Measurements from ENCODE around the gene SKIL.
"Not testable (repeated sequence)": the region's sequence is repeated elsewhere in the genome, so short reads cannot be mapped to it uniquely, and the experiment has no call there.

The SKIL gene, protein sequence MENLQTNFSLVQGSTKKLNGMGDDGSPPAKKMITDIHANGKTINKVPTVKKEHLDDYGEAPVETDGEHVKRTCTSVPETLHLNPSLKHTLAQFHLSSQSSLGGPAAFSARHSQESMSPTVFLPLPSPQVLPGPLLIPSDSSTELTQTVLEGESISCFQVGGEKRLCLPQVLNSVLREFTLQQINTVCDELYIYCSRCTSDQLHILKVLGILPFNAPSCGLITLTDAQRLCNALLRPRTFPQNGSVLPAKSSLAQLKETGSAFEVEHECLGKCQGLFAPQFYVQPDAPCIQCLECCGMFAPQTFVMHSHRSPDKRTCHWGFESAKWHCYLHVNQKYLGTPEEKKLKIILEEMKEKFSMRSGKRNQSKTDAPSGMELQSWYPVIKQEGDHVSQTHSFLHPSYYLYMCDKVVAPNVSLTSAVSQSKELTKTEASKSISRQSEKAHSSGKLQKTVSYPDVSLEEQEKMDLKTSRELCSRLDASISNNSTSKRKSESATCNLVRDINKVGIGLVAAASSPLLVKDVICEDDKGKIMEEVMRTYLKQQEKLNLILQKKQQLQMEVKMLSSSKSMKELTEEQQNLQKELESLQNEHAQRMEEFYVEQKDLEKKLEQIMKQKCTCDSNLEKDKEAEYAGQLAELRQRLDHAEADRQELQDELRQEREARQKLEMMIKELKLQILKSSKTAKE

DNA sequence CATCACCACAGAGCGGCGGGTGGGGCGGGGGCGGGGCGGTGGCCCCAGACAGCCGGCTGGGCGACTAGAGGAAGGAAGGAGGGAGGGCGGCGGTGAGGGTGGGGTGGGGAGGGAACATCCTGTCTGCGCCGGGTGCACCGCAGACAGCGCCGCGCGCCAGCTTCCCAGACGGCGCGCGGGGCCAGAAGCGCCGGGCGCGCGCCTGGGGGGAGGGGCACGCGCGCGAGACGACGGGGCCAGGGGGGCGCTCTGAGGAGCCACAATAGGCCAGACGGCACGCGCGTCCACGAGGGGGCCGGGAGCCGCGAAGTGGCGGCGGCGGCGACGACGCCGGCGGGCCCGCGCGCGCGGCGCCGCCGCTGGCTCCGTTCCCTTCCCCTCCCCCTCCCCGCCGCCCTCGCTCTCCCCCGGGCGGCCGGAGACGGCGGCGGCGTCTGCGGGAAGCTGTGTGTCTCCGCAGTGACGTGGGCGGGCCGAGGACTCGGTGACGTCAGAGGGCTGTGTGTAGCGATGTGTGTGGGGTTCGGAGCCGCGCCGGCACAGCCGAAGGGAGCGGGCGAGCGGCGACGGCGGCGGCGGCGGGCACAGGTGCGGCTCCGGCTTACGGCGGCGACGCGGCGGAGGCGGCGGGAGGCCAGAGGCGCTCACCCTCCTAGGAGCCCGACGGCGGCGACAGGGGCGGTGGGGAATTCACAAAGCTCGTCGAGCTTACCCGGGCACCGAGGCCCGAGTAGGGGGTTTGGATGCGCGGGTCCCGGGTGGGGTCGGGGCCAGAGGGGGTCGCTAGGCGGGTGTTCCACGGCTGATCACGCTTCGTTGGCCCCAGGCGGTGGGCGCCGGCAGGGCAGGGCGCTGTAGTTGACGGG is at the start of gene SKIL:
TSS of gene SKIL (plus strand) at position 540 of the 866 bp plus-strand sequence. CDS start 2,617 bp downstream, outside the sequence.
- DNase-seq = peak; percentile 90 to 92

DNA sequence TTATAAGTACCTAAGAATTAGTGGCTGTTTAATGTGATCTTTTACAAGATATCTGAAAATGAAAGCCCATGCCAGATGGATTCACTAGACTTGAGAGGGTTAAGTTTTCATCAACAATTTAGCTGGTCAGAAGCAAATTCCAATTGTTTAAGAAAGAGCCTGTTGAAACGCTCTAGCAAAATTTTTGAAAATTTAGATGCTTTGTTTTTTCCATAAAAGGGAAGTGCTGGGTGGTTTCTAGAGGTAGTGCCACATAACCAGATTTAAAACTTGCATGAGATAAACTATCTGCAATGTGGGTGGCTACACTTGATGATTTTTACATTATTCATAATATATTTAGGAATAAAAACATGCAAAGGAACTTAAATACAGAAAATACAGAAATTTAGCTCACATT is 48.5 kb upstream of the SKIL start:
- no peak for DNase-seq

DNA sequence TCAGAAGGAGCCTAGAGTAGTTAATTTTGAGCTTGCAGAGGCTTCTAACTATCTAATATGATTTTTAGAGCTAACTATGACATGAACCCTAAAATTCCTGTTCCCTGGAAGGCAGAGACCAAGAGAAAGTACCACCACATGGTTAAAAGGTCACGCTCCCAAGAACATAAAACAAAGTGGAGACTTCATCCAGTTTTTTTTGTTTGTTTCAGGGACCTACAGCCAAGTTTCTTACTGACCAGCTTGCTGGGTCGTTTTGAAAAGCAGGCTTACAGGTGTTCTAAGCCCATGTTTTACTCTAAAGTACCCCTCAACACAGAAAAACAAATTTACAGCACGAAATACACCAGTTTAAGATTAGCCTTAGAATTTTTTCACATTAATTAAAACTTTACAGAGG is 39.6 kb upstream of the SKIL start:
- no peak for DNase-seq

DNA sequence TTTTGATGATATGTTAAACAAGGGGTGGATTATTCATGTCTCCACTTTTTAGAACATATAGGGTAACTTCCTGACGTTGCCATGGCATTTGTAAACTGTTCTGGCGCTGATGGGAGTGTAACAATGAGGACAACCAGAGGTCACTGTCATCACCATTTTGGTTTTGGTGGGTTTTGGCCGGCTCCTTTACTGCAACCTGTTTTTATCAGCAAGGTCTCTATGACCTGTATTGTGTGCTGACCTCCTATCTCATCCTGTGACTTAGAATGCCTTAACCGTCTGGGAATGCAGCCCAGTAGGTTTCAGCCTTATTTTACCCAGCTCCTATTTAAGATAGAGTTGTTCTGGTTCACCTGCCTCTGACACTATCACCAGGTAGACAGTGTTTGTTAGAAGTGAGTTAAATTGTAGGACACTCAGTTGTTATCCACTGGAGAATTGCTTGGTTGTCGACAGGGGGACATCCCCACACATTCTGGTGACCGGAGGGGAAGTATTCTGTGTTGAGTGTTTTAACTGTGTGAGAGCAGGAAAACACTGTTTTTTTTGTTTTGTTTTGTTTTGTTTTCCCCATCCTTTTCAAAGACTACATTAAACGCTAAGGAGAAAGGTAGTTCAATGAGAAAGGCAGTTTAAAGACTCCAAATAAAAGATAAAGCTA is 36.9 kb upstream of the SKIL start:
- DNase-seq = no peak

DNA sequence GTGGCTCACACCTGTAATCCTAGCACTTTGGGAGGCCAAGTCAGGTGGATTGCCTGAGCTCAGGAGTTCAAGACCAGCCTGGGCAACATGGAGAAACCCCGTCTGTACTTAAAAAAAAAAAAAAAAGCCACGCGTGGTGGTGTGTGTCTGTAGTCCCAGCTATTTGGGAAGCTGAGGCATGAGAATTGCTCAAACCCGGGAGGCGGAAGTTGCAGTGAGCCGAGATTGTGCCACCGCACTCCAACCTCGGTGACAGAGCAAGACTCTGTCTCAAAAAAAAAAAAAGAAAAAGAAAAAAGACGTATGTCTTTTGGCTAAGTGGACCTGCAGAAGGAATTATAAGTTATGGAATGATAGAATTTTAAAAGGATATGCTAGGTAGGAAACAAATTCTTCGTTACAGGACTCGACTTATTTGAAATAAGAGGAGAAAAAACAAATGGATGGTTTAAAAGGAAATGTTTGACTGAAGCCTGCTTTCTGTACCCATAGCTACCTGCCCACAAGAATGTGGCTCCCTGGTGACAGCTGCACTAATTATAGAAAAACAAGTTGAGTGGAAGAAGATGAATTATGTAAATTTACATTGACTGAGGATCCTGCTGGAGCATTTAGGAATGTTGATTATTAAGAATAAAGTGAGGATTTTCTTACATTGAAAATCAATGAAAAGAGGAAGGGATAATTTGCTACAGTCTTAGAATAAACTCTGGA is 36.0 kb upstream of the SKIL start:
- no peak for DNase-seq

DNA sequence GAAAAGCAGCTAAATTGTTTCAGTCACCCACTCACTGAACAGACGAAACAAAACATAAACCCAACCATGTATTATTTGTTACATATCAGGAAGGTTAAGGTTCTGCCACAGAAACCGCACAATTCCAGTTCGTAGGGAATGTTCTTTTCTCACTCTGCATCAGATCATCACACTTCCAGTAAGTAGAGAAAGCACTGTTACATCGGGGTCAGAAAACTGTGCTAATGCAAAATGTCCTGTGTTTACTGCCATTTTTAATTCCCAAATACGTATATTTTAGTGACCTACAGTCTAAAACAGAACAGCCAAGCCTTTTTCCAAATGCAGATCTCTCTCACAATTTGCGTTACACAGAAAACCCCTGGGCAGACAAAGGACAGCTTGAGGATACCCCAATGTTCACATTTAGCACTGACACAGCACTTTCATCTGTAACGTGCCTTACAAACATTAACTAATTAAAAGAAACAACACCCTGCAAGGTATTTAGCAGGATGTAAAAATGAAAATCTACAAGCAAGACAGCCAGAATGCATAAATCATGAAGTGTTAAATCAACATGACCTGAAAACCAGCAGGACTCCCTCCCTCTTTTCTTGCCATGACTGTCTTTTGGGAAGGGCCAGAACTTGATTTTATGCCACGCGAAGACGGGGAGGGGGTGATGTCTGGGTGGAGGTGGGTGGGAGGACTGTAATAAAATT is 34.8 kb upstream of the SKIL start:
- no peak for DNase-seq

DNA sequence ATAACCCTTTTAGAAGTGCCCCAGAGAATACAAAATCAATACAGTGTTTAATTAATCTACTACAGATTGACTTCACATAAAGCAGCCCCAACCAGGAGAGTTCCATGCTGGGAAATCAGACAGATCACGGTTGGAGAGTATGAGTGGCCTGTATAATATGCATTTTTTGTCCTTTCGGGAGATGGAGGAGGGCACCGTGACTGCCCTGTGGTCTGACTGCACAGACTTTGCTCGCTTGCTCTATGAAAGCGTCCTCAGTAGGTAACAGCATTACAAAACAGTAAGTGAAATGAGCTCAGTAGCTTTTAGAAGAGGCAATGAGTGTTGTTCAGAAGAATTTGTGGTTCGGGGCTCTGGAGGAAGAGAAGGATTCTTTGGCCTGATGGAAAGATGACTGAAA is 34.2 kb upstream of the SKIL start:
- no peak for DNase-seq

DNA sequence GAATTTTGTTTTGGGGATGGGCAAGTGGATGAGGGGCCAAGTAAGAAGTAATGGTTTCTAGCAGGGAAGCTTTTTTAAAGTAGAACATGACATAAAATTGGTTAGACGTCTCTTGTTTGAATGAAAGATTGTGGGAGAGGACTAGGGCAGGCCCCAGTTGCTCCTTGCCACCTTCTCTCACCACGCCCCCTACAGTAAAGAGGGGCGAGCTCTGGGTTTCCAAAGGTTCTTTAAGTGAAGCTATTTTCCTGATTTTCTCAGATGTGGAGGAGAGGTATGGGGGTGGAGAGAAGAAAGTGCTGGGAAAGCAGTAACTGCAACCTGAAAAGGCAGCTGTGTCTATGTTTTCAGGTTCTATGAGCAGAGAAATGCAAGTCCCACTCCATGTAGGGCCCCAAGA is 32.6 kb upstream of the SKIL start:
- no peak for DNase-seq

DNA sequence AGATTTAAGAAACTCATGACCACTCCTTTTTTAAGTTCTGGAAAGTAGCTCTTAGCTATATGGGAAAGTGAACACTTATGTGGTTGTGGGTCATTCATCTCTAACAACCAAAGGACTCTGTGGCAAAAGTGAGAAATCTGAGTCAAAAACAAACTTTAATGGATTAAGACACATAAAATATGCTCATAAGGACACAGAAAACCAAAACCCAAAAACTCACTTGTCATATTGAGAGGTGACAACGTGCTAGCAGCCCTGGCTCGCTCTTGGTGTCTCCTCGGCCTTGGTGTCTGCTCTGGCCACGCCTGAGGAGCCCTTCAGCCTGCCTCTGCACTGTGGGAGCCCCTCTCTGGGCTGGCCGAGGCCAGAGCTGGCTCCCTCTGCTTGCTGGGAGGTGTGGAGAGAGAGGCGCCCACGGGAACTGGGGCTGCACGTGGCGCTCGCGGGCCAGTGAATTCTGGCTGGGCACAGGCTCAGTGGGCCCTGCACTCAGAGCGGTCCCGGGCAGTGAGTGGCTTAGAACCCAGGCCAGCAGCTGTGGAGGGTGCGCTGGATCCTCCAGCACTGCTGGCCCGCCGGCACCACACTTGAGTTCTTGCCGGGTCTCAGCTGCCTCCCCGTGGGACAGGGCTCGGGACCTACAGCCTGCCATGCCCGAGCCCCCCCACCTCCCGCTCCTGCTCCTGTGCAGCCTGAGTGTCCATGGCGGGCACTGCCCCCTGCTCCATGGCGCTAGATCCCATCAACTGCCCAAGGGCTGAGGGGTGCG is 30.3 kb upstream of the SKIL start:
- DNase-seq = no peak

DNA sequence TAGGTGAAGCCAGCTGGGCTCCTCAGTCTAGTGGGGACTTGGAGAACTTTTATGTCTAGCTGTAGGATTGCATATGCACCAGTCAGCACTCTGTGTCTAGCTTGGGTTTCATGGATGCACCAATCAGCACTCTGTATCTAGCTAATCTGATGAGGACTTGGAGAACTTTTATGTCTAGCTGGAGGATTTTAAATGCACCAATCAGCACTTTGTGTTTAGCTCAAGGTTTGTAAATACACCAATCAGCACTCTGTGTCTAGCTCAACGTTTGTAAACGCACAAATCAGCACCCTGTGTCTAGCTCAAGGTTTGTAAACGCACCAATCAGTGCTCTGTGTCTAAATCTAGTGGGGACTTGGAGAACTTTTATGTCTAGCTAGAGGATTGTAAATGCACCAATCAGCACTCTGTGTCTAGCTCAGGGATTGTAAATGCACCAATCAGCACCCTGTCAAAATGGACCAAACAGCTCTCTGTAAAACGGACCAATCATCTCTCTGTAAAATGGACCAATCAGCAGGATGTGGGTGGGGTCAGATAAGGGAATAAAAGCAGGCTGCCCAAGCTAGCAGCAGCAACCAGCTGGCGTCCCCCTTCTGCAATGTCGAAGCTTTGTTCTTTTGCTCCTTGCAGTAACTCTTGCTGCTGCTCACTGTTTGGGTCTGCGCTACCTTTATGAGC is 29.5 kb upstream of the SKIL start:
- DNase-seq = not testable (repeated sequence)

DNA sequence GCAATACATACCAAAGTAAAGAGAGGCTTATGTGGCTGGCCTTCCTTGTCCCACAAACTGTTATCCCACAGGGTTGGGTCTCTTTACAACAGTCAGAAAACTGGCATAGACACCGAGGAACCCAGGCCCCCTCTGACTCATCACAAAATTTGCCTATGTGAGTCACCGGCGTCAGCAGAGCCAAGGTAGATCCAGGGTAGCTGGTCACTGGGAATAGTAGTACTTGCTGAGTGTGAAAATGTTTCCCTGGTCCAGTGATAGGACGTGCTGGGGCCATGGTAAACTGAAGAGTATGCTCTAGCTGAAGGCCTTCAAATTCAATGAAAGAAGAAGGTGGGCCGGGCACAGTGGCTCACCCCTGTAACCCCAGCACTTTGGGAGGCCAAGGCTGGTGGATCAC is 27.1 kb upstream of the SKIL start:
- DNase-seq = peak in 1 of 2 donors; percentile 1

DNA sequence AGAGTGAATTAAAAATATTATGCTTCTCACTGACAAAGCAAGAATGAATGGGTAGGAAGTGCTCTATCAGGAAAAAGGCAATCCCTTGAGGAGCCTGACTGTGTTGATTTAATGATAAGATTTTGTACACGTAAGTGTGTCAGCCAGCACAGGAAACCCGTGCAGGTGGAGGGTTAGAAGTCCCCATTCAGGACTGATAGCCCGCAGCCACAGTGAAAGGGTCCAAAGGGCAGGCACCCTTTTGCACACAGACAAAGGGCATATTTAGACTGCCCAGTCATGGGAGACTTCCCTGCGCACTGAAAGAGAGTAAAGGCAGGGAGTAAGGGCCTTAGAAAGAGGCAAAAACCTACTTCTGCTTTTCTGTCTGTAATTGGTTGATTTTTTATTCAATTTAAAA is 26.4 kb upstream of the SKIL start:
- no peak for DNase-seq

DNA sequence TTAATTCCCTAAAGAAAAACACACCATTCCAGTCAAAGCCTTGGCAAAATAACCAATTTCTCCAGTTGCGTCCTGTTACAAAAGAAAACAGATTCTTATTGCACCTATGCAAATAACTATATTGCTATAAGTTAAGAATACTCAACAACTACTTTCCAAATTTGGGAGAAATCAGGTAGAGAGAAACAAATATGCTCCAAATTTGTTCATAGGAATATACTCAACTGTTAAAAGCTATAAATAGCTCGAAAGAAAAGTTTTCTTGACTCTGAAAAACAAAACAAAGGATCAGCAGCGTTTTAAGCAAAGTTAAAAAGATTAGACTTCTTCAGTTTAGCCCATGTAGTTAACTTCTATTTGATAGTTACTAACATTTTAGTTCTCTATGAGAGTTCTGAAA is 20.1 kb upstream of the SKIL start:
- no peak for DNase-seq

DNA sequence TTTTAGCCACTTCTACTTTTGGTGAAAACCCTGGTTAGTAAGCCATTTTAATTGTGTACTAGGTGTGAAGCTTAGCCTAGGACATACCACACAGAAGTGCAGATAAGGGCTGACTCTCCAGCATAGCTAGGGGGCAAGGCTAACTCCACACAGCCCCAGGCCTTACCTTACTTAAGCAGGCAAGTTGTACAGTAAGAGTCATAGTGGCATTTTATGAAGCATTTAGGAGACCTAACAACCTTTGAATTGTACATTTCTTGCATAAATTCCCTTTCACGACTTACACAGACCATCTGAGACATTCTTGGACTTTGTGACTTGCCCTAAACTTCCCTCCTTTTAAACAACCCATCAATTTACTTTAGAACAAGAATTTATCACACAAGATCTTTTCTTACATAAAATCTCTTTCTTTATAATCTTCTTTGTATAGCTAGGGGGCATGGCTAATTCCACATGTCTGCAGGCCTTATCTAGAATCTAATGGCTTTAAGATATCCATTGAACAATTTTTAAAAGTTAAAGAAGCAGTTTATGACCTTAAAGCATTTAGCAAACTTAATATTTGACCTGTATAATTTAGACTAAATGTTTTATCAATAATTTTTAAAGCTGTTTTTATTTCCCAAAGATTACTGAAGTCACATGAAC is 18.7 kb upstream of the SKIL start:
- no peak for DNase-seq

DNA sequence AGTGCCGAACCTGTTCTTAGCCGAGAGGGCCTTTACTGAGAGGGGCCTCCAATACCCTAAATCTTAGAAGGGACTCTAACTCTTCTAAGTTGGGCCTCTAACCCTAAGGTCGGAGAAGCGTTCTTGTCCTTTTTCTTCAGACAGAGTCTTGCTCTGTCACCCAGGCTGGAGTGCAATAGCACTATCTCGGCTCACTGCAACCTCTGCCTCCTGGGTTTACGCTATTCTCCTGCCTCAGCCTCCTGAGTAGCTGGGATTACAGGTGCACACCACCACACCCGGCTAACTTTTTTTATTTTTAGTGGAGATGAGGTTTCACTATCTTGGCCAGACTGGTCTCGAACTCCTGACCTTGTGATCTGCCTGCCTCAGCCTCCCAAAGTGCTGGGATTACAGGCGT is 15.2 kb upstream of the SKIL start:
- DNase-seq = not testable (repeated sequence)

DNA sequence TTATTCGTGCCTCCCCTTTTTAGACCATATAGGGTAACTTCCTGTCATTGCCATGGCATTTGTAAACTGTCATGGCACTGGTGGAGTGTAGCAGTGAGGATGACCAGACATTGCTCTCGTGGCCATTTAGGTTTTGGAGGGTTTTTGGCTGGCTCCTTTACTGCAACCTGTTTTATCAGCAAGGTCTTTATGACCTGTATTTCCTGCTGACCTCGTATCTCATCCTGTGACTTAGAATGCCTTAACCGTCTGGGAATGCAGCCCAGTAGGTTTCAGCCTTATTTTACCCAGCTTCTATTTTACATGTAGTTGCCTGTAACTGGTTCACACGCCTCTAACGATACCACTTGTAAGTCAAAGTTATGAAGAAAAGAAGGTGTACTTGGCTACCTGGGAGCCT is 13.7 kb upstream of the SKIL start:
- DNase-seq = not testable (repeated sequence)

DNA sequence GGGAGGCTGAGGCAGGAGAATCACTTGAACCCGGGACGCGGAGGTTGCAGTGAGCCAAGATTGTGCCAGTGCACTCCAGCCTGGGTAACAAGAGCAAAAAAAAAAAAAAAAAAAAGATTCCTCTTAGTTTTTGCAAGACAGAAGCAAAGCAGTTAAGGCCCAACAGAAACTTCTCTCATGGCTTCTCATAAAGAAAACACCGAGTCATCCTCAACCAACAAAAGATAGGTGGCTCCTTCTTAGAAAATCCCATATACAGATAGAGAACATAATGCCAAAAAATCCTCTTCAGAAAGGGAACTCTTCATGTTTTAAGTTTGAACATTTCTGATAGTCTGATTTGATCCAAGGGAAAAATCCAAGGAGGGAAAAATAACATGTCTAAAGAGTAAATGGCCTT is 12.5 kb upstream of the SKIL start:
- no peak for DNase-seq

DNA sequence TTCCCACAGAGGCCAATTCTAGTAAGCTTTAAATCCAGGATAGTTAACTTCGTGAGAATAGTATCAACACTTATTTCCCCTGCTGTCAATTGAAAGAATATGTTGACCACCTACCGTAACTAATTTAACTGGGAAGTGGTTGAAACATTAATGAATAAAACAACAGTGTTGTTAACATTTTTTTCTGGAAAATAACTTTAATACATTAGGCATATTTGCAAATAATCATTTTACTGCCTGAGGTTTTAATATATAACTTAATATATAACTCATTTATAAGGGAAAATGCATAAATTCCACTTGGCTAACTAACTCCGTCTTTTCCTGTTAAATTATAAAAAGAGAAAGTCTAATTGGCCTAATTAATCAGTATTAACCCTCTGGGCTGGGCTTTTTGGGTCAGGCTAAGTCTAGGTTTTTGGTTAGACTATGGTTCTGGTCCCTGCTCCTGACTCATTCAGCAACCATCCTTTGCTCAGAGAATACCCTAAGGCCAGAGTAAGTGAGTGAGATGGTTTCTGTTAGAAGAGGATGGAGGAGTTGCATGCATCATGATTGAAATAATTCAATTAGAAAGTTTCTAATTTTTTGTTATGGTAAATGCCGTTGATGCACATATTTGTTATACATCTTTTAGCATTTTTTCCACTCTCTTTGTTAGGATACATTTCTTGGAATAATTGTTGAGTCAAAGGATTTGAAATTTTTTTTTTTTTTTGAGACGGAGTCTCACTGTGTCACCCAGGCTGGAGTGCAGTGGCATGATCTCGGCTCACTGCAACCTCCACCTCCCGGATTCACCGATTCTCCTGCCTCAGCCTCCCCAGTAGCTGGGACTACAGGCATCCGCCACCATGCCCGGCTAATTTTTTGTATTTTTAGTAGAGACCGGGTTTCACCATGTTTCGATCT is 10.8 kb upstream of the SKIL start:
- no peak for DNase-seq
